IMR-90 (cell line): ENCODE results near the gene CAPN9. TPM values are rescaled to one million over a fixed set of nuclear protein-coding genes. Genes with fewer than 3 reads are reported as not detected.

ENCODE experiments used
- ATAC-seq: fragments of 200-7000 bp; cut with Tn5 transposase; 2 replicates; pipeline ENCODE4 v1.9.1; 2020; ENCODE audit warnings: low read depth, mild to moderate bottlenecking, moderate library complexity
- BruUV-seq: library from RNA; stranded (reverse); fragments of 400-500 nt; replicated peaks from 2 replicates; lab custom pipeline; 2021; lab: Mats Ljungman, UMichigan
- CTCF ChIA-PET: fragments of 300-600 bp; formaldehyde crosslinking; extraction: SDS; loops from one replicate; lab custom pipeline; 2021; ENCODE audit warnings: antibody characterized with exemption; lab: Yijun Ruan, JAX
- POLR2A ChIA-PET: fragments of 300-600 bp; sonication (Branson Sonifier 250); formaldehyde crosslinking; loops from one replicate; lab custom pipeline; 2022; ENCODE audit warnings: antibody characterized with exemption; ENCODE audit not compliant: unreplicated experiment; lab: Charles Lee
- DNase-seq: peaks from one replicate; pipeline ENCODE4 v3.0.0; 2013
- H2AFZ ChIP-seq: replicated peaks from 2 replicates; pipeline ENCODE3; 2013; ENCODE audit warnings: low read length, mild to moderate bottlenecking; ENCODE audit not compliant: poor library complexity
- H2AK5ac ChIP-seq: 2 replicates; pipeline ENCODE4 v1.6.1; 2013; ENCODE audit warnings: low read depth, low read length, inconsistent platforms
- H2AK9ac ChIP-seq: replicated peaks from 2 replicates; pipeline ENCODE3; 2013; ENCODE audit warnings: mild to moderate bottlenecking, low read depth, low read length, moderate library complexity; ENCODE audit not compliant: poor library complexity
- H2BK120ac ChIP-seq: 2 replicates; pipeline ENCODE4 v1.6.1; 2013; ENCODE audit warnings: low read depth, low read length, inconsistent platforms
- H2BK15ac ChIP-seq: 3 replicates; pipeline ENCODE4 v1.6.1; 2013; ENCODE audit warnings: low read depth, low read length, inconsistent platforms
- H2BK20ac ChIP-seq: 2 replicates; pipeline ENCODE4 v1.6.1; 2013; ENCODE audit warnings: low read depth, mild to moderate bottlenecking, inconsistent platforms, low read length, moderate library complexity
- H2BK5ac ChIP-seq: 2 replicates; pipeline ENCODE4 v1.6.1; 2013; ENCODE audit warnings: mild to moderate bottlenecking, low read depth, low read length, inconsistent platforms; ENCODE audit not compliant: poor library complexity, severe bottlenecking
- H3K14ac ChIP-seq: replicated peaks from 2 replicates; pipeline ENCODE4 v1.6.1; 2013; ENCODE audit warnings: low read depth, low read length, inconsistent platforms
- H3K18ac ChIP-seq: 2 replicates; pipeline ENCODE4 v1.6.1; 2013; ENCODE audit warnings: low read depth, low read length, control low read depth
- H3K23ac ChIP-seq: 2 replicates; pipeline ENCODE4 v1.6.1; 2013; ENCODE audit warnings: low read depth, low read length, inconsistent platforms
- H3K27ac ChIP-seq: 2 replicates; pipeline ENCODE4 v1.5.1; 2013; ENCODE audit warnings: mild to moderate bottlenecking, control low read depth, low read length; ENCODE audit not compliant: insufficient read depth
- H3K27me3 ChIP-seq: 2 replicates; pipeline ENCODE4 v1.6.1; 2013; ENCODE audit warnings: low read length; ENCODE audit not compliant: control insufficient read depth, insufficient read depth
- H3K36me3 ChIP-seq: 2 replicates; pipeline ENCODE4 v1.6.1; 2013; ENCODE audit warnings: low read length, mixed read lengths; ENCODE audit not compliant: control insufficient read depth, insufficient read depth
- H3K4ac ChIP-seq: 2 replicates; pipeline ENCODE4 v1.6.1; 2013; ENCODE audit warnings: low read depth, low read length, inconsistent platforms
- H3K4me1 ChIP-seq: 2 replicates; pipeline ENCODE4 v1.6.1; 2013; ENCODE audit warnings: low read length, mixed read lengths; ENCODE audit not compliant: control insufficient read depth, insufficient read depth
- H3K4me2 ChIP-seq: 2 replicates; pipeline ENCODE4 v1.6.1; 2013; ENCODE audit warnings: low read depth, mild to moderate bottlenecking, control low read depth, low read length, moderate library complexity
- H3K4me3 ChIP-seq: 2 replicates; pipeline ENCODE4 v1.5.1; 2013; ENCODE audit warnings: low read depth, mild to moderate bottlenecking, control low read depth, low read length, moderate library complexity; ENCODE audit not compliant: insufficient read depth
- H3K56ac ChIP-seq: 2 replicates; pipeline ENCODE4 v1.6.1; 2013; ENCODE audit warnings: low read length, inconsistent platforms; ENCODE audit not compliant: insufficient read depth; ENCODE audit errors: extremely low read depth
- H3K79me1 ChIP-seq, 2 experiments: 2 replicates each; pipeline ENCODE4 v1.6.1; 2013; ENCODE audit warnings: low read length in 2 of 2, inconsistent platforms in 1 of 2, low read depth in 1 of 2
- H3K9ac ChIP-seq: 2 replicates; pipeline ENCODE4 v1.6.1; 2013; ENCODE audit warnings: low read depth, low read length, control low read depth
- H3K9me1 ChIP-seq: 2 replicates; pipeline ENCODE4 v1.6.1; 2013; ENCODE audit warnings: low read length, inconsistent platforms; ENCODE audit not compliant: insufficient read depth
- H3K9me3 ChIP-seq: 2 replicates; pipeline ENCODE4 v1.6.1; 2013; ENCODE audit warnings: low read length; ENCODE audit not compliant: control insufficient read depth, insufficient read depth
- H4K20me1 ChIP-seq: 2 replicates; pipeline ENCODE4 v1.6.1; 2013; ENCODE audit warnings: low read length, inconsistent platforms; ENCODE audit not compliant: insufficient read depth
- H4K5ac ChIP-seq: 2 replicates; pipeline ENCODE4 v1.6.1; 2013; ENCODE audit warnings: mild to moderate bottlenecking, low read depth, low read length, control low read depth
- H4K8ac ChIP-seq, 2 experiments: 2 replicates each; pipeline ENCODE4 v1.6.1; 2013; ENCODE audit warnings: low read depth in 2 of 2, low read length in 2 of 2, control low read depth in 1 of 2, inconsistent platforms in 1 of 2
- H4K91ac ChIP-seq: 2 replicates; pipeline ENCODE4 v1.6.1; 2013; ENCODE audit warnings: low read depth, low read length, inconsistent platforms; ENCODE audit not compliant: insufficient read depth
- BHLHE40 ChIP-seq: fragments of 150-350 bp; IDR thresholded peaks from 2 replicates; pipeline ENCODE4 v1.6.1; 2016; ENCODE audit warnings: mild to moderate bottlenecking, low read depth, low read length
- CHD1 ChIP-seq: IDR thresholded peaks from 2 replicates; pipeline ENCODE4 v1.6.1; 2012; ENCODE audit warnings: low read depth, low read length, improper control_type of control experiment
- FOS ChIP-seq: fragments of 150-350 bp; IDR thresholded peaks from 2 replicates; pipeline ENCODE4 v1.6.1; 2016; ENCODE audit warnings: low read depth, low read length
- MAZ ChIP-seq: IDR thresholded peaks from 2 replicates; pipeline ENCODE4 v1.6.1; 2012; ENCODE audit warnings: low read depth, mild to moderate bottlenecking, low read length, improper control_type of control experiment, moderate library complexity, borderline replicate concordance
- MXI1 ChIP-seq: IDR thresholded peaks from 2 replicates; pipeline ENCODE4 v1.6.1; 2012; ENCODE audit warnings: low read depth, mild to moderate bottlenecking, low read length, moderate library complexity, borderline replicate concordance
- NFE2L2 ChIP-seq: fragments of 150-350 bp; IDR thresholded peaks from 2 replicates; pipeline ENCODE4 v1.6.1; 2016; ENCODE audit warnings: low read depth, mild to moderate bottlenecking, low read length
- POLR2A ChIP-seq: IDR thresholded peaks from 2 replicates; pipeline ENCODE4 v1.6.1; 2012; ENCODE audit warnings: mild to moderate bottlenecking, low read depth, low read length
- RCOR1 ChIP-seq: IDR thresholded peaks from 2 replicates; pipeline ENCODE4 v1.6.1; 2012; ENCODE audit warnings: mild to moderate bottlenecking, low read length, improper control_type of control experiment; ENCODE audit not compliant: insufficient replicate concordance
- WGBS, 2 experiments: methylation state at CpG; one replicate each; pipeline versions ENCODE4 v1.1.5 to v1.1.7; 2013; ENCODE audit warnings: missing lambda C conversion rate in 2 of 2; ENCODE audit not compliant: insufficient read length in 1 of 2; ENCODE audit errors: extremely low coverage in 2 of 2; 5-methylcytosine and 5-hydroxymethylcytosine counted together
- dilution Hi-C: fragments of 300-500 bp; cut with HindIII; formaldehyde crosslinking; loops from one replicate; pipeline ENCODE4 v1.14.3; 2018; ENCODE audit warnings: low sequenced_read_pairs; ENCODE audit not compliant: unreplicated experiment
- in situ Hi-C: fragments of 300-500 bp; cut with MboI; formaldehyde crosslinking; loops from 3 replicates; pipeline ENCODE4 v1.14.3; 2019; ENCODE audit warnings: low sequenced_read_pairs, inconsistent platforms, mixed read lengths
- intact Hi-C: fragments of 100-400 bp; cut with micrococcal nuclease; formaldehyde crosslinking; loops from 2 replicates; pipeline ENCODE4 v1.10.0; 2022
- microRNA-seq, 2 experiments: library from miRNA; stranded (forward) in 1 of 2; unstranded in 1 of 2; fragments of 10-50 nt in 1 of 2; fragments of <30 nt in 1 of 2; gene quantifications in 1 of 2; microRNA quantifications in 1 of 2; one replicate each; pipeline versions ENCODE3 to v1.1.0; 2013 to 2020; ENCODE audit not compliant: insufficient read depth in 1 of 2, insufficient read length in 1 of 2, unreplicated experiment in 1 of 2
- polyA plus RNA-seq, 3 experiments: library from polyadenylated mRNA; depleted of rRNA; stranded (reverse); fragments of >200 nt; gene quantifications; 2 replicates each; pipeline ENCODE4 v1.2.3, GENCODE V29; 2012; ENCODE audit warnings: low replicate concordance in 1 of 3
- small RNA-seq, 5 experiments: library from RNA; depleted of rRNA; stranded (forward); fragments of <200 nt; gene quantifications; one replicate each; pipeline ENCODE3, GENCODE V24; 2012
- total RNA-seq: library from RNA; depleted of rRNA; stranded (reverse); fragments of >200 nt; gene quantifications from 2 replicates; pipeline ENCODE4 v1.2.3, GENCODE V29; 2012; rRNA removed

CAPN9 gene
- total and polyA plus RNA-seq, 2 of the 4 experiments (the other 2 are of a cell fraction) = not detected

GRCh38 chr1:230851291-230851691, 104.1 kb downstream of the CAPN9 start:
- Histone ChIP-seq H3K79me1 (peaks cover 31 to 88% of the 10 kb centered on the region in 2 experiments), H3K4me1 (peaks cover 38% of the 10 kb centered on the region), H3K27me3 (no peaks in the 10 kb centered on the region), H4K91ac (peak overlapping the region; percentile 83), H4K20me1 (peaks cover 41% of the 10 kb centered on the region), H3K27ac (peak overlapping the region; percentile 60), H3K18ac (peak overlapping the region; percentile 83), H3K14ac (peak overlapping the region; percentile 94), H4K5ac (0 out of 2 replicates have a peak overlapping the region, but pooled peaks have one; percentile 17), H2AK9ac (peak overlapping the region; percentile 85), H3K23ac (peak overlapping the region; percentile 70), H2BK20ac (peak overlapping the region; percentile 95), H2AFZ (peak overlapping the region; percentile 34), H2BK15ac (peak overlapping the region; percentile 90; the same call in 2 of the 3 replicates), H3K56ac (no peak overlapping the region), H3K4ac (peak overlapping the region; percentile 96), H3K36me3 (peaks cover 31% of the 10 kb centered on the region), H4K8ac (peak overlapping the region in 1 of 2 experiments; percentile 65; a peak in 2 of 4 replicates), H3K4me3 (no peak overlapping the region), H2BK120ac (peak overlapping the region; percentile 91), H2BK5ac (peak overlapping the region; percentile 72), H3K4me2 (no peak overlapping the region; the same call in 1 of the 2 replicates), H3K9ac (peak overlapping the region; percentile 51), H2AK5ac (peak overlapping the region; percentile 98), H3K9me1 (peaks cover 36% of the 10 kb centered on the region), H3K9me3 (peaks cover 5% of the 10 kb centered on the region)
- in situ Hi-C loops (loop anchor here (25.0 kb wide), 1 partner anchor 764 kb away; no protein-coding TSS in a partner anchor), dilution Hi-C loops (no loop called here), intact Hi-C loops (no loop called here)
- TF ChIP-seq BHLHE40 (no peak; the same call in 1 of the 2 replicates), POLR2A (no peak), FOS (no peak), RCOR1 (no peak), NFE2L2 (no peak), CHD1 (no peak), MAZ (0 out of 2 replicates have a peak, but pooled peaks have one; percentile 15), MXI1 (no peak)
- POLR2A ChIA-PET = no interaction called here
- ATAC-seq (peak; percentile 76), DNase-seq (peak; percentile 55)
- no CpG with 5 or more reads among the region's 5 CpGs for WGBS, 2 experiments
- BruUV-seq = no TSS peak
- CTCF ChIA-PET = no interaction called here

Small RNA genes lying within 50 kb of the gene (microRNA-seq; reads per million reads assigned to microRNA genes)
- gene RNA5SP79 (ENCODE audit: insufficient read depth, insufficient read length) = 4.1 reads per million

Small RNA genes lying within 50 kb of the gene (small RNA-seq; reads per million reads assigned to genes)
- 0 to 0.60 (median 0) reads per million in 5 experiments for gene RNA5SP79

Other genes starting within 250 kb of the CAPN9 start
- 16.7 and 17.8 TPM in 2 replicates for gene COG2, start 104.9 kb upstream of the CAPN9 start, total RNA-seq
- gene COG2, start 104.9 kb upstream of the CAPN9 start, polyA plus RNA-seq (2012; rRNA removed) = 9.0 and 9.1 TPM in 2 replicates
- gene AGT, start 33.3 kb upstream of the CAPN9 start, total RNA-seq = under 0.01 and 0.18 TPM in 2 replicates
- 0.34 and 0.39 TPM in 2 replicates for gene AGT, start 33.3 kb upstream of the CAPN9 start, polyA plus RNA-seq (2012; rRNA removed)
- gene C1orf198, start 121.1 kb downstream of the CAPN9 start, total RNA-seq = 74.4 and 76.2 TPM in 2 replicates
- 63.9 and 67.4 TPM in 2 replicates for gene C1orf198, start 121.1 kb downstream of the CAPN9 start, polyA plus RNA-seq (2012; rRNA removed)
- gene TTC13, start 231.5 kb downstream of the CAPN9 start, total RNA-seq = 8.9 and 9.1 TPM in 2 replicates
- 6.0 and 6.1 TPM in 2 replicates for gene TTC13, start 231.5 kb downstream of the CAPN9 start, polyA plus RNA-seq (2012; rRNA removed)
- gene ARV1, start 231.7 kb downstream of the CAPN9 start, total RNA-seq = 19.0 and 26.7 TPM in 2 replicates
- gene ARV1, start 231.7 kb downstream of the CAPN9 start, polyA plus RNA-seq (2012; rRNA removed) = 18.9 and 22.9 TPM in 2 replicates